Lower lobe of right lung (tissue), 2 donors: ENCODE data around the gene ADD2. TPM values are rescaled to one million over a fixed set of nuclear protein-coding genes. Genes with fewer than 3 reads are reported as not detected.

Source experiments
- ATAC-seq, 2 donors: fragments of 200-7000 bp; cut with Tn5 transposase; one replicate each; pipeline ENCODE4 v1.9.1; 2020 to 2022; ENCODE audit warnings: mild to moderate bottlenecking in 2 of 2, moderate library complexity in 2 of 2
- DNase-seq: peaks from one replicate; pipeline ENCODE4 v3.0.0-alpha.2; 2020
- H3K27ac ChIP-seq: fragments of 200-600 bp; one replicate; pipeline ENCODE4 v1.8.0; 2022
- H3K27me3 ChIP-seq: fragments of 200-600 bp; one replicate; pipeline ENCODE4 v1.8.0; 2022; ENCODE audit warnings: low read depth
- H3K36me3 ChIP-seq: fragments of 200-600 bp; one replicate; pipeline ENCODE4 v1.8.0; 2022; ENCODE audit warnings: mild to moderate bottlenecking
- H3K4me1 ChIP-seq: fragments of 200-600 bp; one replicate; pipeline ENCODE4 v1.8.0; 2022
- H3K4me3 ChIP-seq: fragments of 200-600 bp; one replicate; pipeline ENCODE4 v1.8.0; 2022; ENCODE audit warnings: mild to moderate bottlenecking
- H3K9me3 ChIP-seq: fragments of 200-600 bp; one replicate; pipeline ENCODE4 v1.8.0; 2022
- CTCF ChIP-seq: fragments of 200-600 bp; IDR thresholded peaks from one replicate; pipeline ENCODE4 v1.8.0; 2022; ENCODE audit warnings: antibody characterized with exemption, mild to moderate bottlenecking
- intact Hi-C: fragments of 100-400 bp; cut with DNase I; formaldehyde crosslinking; loops from one replicate; pipeline ENCODE4 v1.11.0; 2022
- total RNA-seq: library from RNA; stranded (reverse); fragmentation: NEBNext Ultra II Directional; extraction: Animal tissue kit (Norgen Biotek cat#: 25700); gene quantifications from one replicate; pipeline ENCODE4 v1.2.1, GENCODE V29; 2021
- donor health status: DM: no; HTN: yes; CAD: no; lungs with severe emphysema.

The ADD2 gene
- total RNA-seq, 1 donor from 2014 or later, result 2.1 TPM

- DNase-seq (no peak), ATAC-seq (no peak)
- Histone ChIP-seq H3K4me3 (no peak overlapping the region), H3K9me3 (no peaks in the 10 kb centered on the region), H3K4me1 (no peaks in the 10 kb centered on the region), H3K27me3 (no peaks in the 10 kb centered on the region), H3K36me3 (no peaks in the 10 kb centered on the region), H3K27ac (no peak overlapping the region)
- intact Hi-C loops, result no loop called here
- no peak for TF ChIP-seq CTCF
Measured at GRCh38 chr2:70726947-70727725, 40.9 kb downstream of the ADD2 start.

GRCh38 chr2:70725505-70725904 lies 42.5 kb downstream of the ADD2 start:
- intact Hi-C loops, result no loop called here
- Histone ChIP-seq H3K9me3 (no peaks in the 10 kb centered on the region), H3K36me3 (no peaks in the 10 kb centered on the region), H3K27ac (no peak overlapping the region), H3K4me1 (no peaks in the 10 kb centered on the region), H3K4me3 (no peak overlapping the region), H3K27me3 (no peaks in the 10 kb centered on the region)
- TF ChIP-seq CTCF, result no peak
- DNase-seq, result no peak
- ATAC-seq, result no peak

GRCh38 chr2:70724366-70724765 lies 43.6 kb downstream of the ADD2 start:
- DNase-seq (no peak), ATAC-seq (no peak)
- no peaks in the 10 kb centered on the region for H3K36me3 ChIP-seq
- no peak overlapping the region for H3K27ac ChIP-seq
- no peak overlapping the region for H3K4me3 ChIP-seq
- no peak for TF ChIP-seq CTCF
- H3K4me1 ChIP-seq, result no peaks in the 10 kb centered on the region
- intact Hi-C loops, result no loop called here
- H3K27me3 ChIP-seq, result no peaks in the 10 kb centered on the region
- H3K9me3 ChIP-seq, result no peaks in the 10 kb centered on the region

- ATAC-seq (no peak), DNase-seq (no peak)
- intact Hi-C loops, result no loop called here
- H3K9me3 ChIP-seq, result no peaks in the 10 kb centered on the region
- H3K27me3 ChIP-seq, result no peaks in the 10 kb centered on the region
- H3K27ac ChIP-seq, result no peak overlapping the region
- no peaks in the 10 kb centered on the region for H3K4me1 ChIP-seq
- H3K36me3 ChIP-seq, result no peaks in the 10 kb centered on the region
- no peak for TF ChIP-seq CTCF
- H3K4me3 ChIP-seq, result no peak overlapping the region
Measured at GRCh38 chr2:70723286-70723885, 44.6 kb downstream of the ADD2 start.

GRCh38 chr2:70720124-70720523 lies 47.9 kb downstream of the ADD2 start:
- H3K4me3 ChIP-seq, result no peak overlapping the region
- intact Hi-C loops, result no loop called here
- H3K36me3 ChIP-seq, result no peaks in the 10 kb centered on the region
- ATAC-seq, result no peak
- no peaks in the 10 kb centered on the region for H3K9me3 ChIP-seq
- no peaks in the 10 kb centered on the region for H3K27me3 ChIP-seq
- no peaks in the 10 kb centered on the region for H3K4me1 ChIP-seq
- H3K27ac ChIP-seq, result no peak overlapping the region
- TF ChIP-seq CTCF, result no peak
- no peak for DNase-seq
